Mesodermal cell (in vitro differentiated cells): ENCODE measurements around the gene TDRD7.

Experiments
- H3K27ac ChIP-seq: 2 replicates; pipeline ENCODE4 v1.7.0; 2013; ENCODE audit warnings: mild to moderate bottlenecking, low read depth, low read length, moderate library complexity; ENCODE audit not compliant: severe bottlenecking
- H3K36me3 ChIP-seq: 2 replicates; pipeline ENCODE4 v1.7.1; 2013; ENCODE audit warnings: mild to moderate bottlenecking, low read length, moderate library complexity; ENCODE audit not compliant: control insufficient read depth, insufficient read depth
- H3K4me1 ChIP-seq: one replicate; pipeline ENCODE4 v1.7.1; 2013; ENCODE audit warnings: mild to moderate bottlenecking, low read length; ENCODE audit not compliant: insufficient read depth, control insufficient read depth, poor library complexity, severe bottlenecking
- H3K4me3 ChIP-seq: 2 replicates; pipeline ENCODE4 v1.7.0; 2013; ENCODE audit warnings: low read length, control low read depth, mild to moderate bottlenecking; ENCODE audit not compliant: insufficient read depth, poor library complexity, severe bottlenecking; ENCODE audit errors: extremely low read depth
- H3K9me3 ChIP-seq: 2 replicates; pipeline ENCODE4 v1.7.1; 2013; ENCODE audit warnings: mild to moderate bottlenecking, low read length, moderate library complexity; ENCODE audit not compliant: control insufficient read depth
- WGBS, 2 experiments: methylation state at CpG; one replicate each; pipeline ENCODE4 v1.1.5; 2013; ENCODE audit warnings: missing lambda C conversion rate in 2 of 2; ENCODE audit not compliant: insufficient coverage in 2 of 2; 5-methylcytosine and 5-hydroxymethylcytosine counted together

The TDRD7 gene

GRCh38 chr9:97388721-97389238 is 23.1 kb upstream of the TDRD7 start:
- H3K9me3 ChIP-seq: no peaks in the 10 kb centered on the region
- H3K4me3 ChIP-seq: no peak overlapping the region
- no peaks in the 10 kb centered on the region for H3K4me1 ChIP-seq
- no peak overlapping the region for H3K27ac ChIP-seq
- WGBS, 2 experiments: 78 to 100% methylated on average over 1 to 3 of the region's 5 CpGs
- H3K36me3 ChIP-seq: no peaks in the 10 kb centered on the region

- Histone ChIP-seq H3K36me3 (no peaks in the 10 kb centered on the region), H3K4me1 (no peaks in the 10 kb centered on the region), H3K4me3 (no peak overlapping the region), H3K27ac (no peak overlapping the region), H3K9me3 (no peaks in the 10 kb centered on the region)
- WGBS, 2 experiments: 70 to 83% methylated on average over 1 to 2 of the region's 3 CpGs
Observed at GRCh38 chr9:97389249-97389648, 22.6 kb upstream of the TDRD7 start.

GRCh38 chr9:97390791-97391406 is 21.0 kb upstream of the TDRD7 start:
- WGBS, 2 experiments: 77 to 81% methylated on average over 7 to 8 of the region's 10 CpGs
- Histone ChIP-seq H3K4me1 (no peaks in the 10 kb centered on the region), H3K9me3 (no peaks in the 10 kb centered on the region)

GRCh38 chr9:97394881-97395280 is 17.0 kb upstream of the TDRD7 start:
- Histone ChIP-seq H3K27ac (no peak overlapping the region), H3K4me3 (no peak overlapping the region), H3K9me3 (no peaks in the 10 kb centered on the region), H3K36me3 (no peaks in the 10 kb centered on the region), H3K4me1 (no peaks in the 10 kb centered on the region)
- 83 to 86% methylated on average over 3 of the region's 3 CpGs for WGBS, 2 experiments

More at GRCh38 chr9:97390791-97391406, 21.0 kb upstream of the TDRD7 start:
- Histone ChIP-seq H3K36me3 (no peaks in the 10 kb centered on the region), H3K27ac (no peak overlapping the region), H3K4me3 (no peak overlapping the region)

GRCh38 chr9:97395745-97396144 is 16.2 kb upstream of the TDRD7 start:
- Histone ChIP-seq H3K4me3 (no peak overlapping the region), H3K27ac (no peak overlapping the region), H3K4me1 (no peaks in the 10 kb centered on the region), H3K36me3 (no peaks in the 10 kb centered on the region), H3K9me3 (no peaks in the 10 kb centered on the region)
- 100% methylated on average over 2 to 3 of the region's 5 CpGs for WGBS, 2 experiments

- Histone ChIP-seq H3K4me1 (no peaks in the 10 kb centered on the region), H3K36me3 (no peaks in the 10 kb centered on the region), H3K4me3 (no peak overlapping the region), H3K9me3 (no peaks in the 10 kb centered on the region), H3K27ac (no peak overlapping the region)
- WGBS, 2 experiments: 83 to 86% methylated on average over 3 of the region's 7 CpGs
Observed at GRCh38 chr9:97396256-97396655, 15.6 kb upstream of the TDRD7 start.

- Histone ChIP-seq H3K36me3 (no peaks in the 10 kb centered on the region), H3K4me3 (no peak overlapping the region), H3K9me3 (no peaks in the 10 kb centered on the region), H3K4me1 (no peaks in the 10 kb centered on the region), H3K27ac (no peak overlapping the region)
- WGBS, 2 experiments: 100% methylated on average over 1 of the region's 1 CpG; no CpG with 5 or more reads in 1 of the 2 experiments
Observed at GRCh38 chr9:97397220-97397619, 14.7 kb upstream of the TDRD7 start.

GRCh38 chr9:97398999-97399758 is 12.7 kb upstream of the TDRD7 start:
- no peaks in the 10 kb centered on the region for H3K4me1 ChIP-seq
- peaks cover 7% of the 10 kb centered on the region for H3K9me3 ChIP-seq
- 28 to 36% methylated on average over 18 to 19 of the region's 20 CpGs for WGBS, 2 experiments
- no peak overlapping the region for H3K27ac ChIP-seq
- no peak overlapping the region for H3K4me3 ChIP-seq
- no peaks in the 10 kb centered on the region for H3K36me3 ChIP-seq

GRCh38 chr9:97403746-97404316 is 8.1 kb upstream of the TDRD7 start:
- H3K4me1 ChIP-seq: no peaks in the 10 kb centered on the region
- H3K4me3 ChIP-seq: no peak overlapping the region
- no peak overlapping the region for H3K27ac ChIP-seq
- H3K36me3 ChIP-seq: no peaks in the 10 kb centered on the region
- H3K9me3 ChIP-seq: peaks cover 7% of the 10 kb centered on the region
- WGBS, 2 experiments: 93 to 95% methylated on average over 2 to 4 of the region's 4 CpGs

- no CpG with 5 or more reads among the region's 2 CpGs for WGBS, 2 experiments
- no peak overlapping the region for H3K4me3 ChIP-seq
- H3K9me3 ChIP-seq: peaks cover 7% of the 10 kb centered on the region
- H3K4me1 ChIP-seq: no peaks in the 10 kb centered on the region
- no peak overlapping the region for H3K27ac ChIP-seq
- no peaks in the 10 kb centered on the region for H3K36me3 ChIP-seq
Observed at GRCh38 chr9:97405551-97405950, 6.3 kb upstream of the TDRD7 start.
